ENCODE data around the gene IGF1R.

GRCh38 chr15:98778960-98779359 lies 130.6 kb downstream of the IGF1R start:
- TF ChIP-seq EZH2 (IDR thresholded peaks at IDR 0.05; ENCODE audit: low read length, unreplicated experiment) (no peak), CTCF (conservative IDR thresholded peaks at IDR 0.05; ENCODE audit: low read depth, low read length) (no peak), EZH2phosphoT487 (IDR thresholded peaks at IDR 0.05; ENCODE audit: borderline replicate concordance, low read length) (no peak)
